H9 (cell line): ENCODE measurements around the gene ZMAT2. TPM values are rescaled to one million over a fixed set of nuclear protein-coding genes. Genes with fewer than 3 reads are reported as not detected.

ENCODE experiments used
- DNase-seq: peaks from one replicate; pipeline ENCODE4 v3.0.0-alpha.2; 2017
- H2AFZ ChIP-seq: one replicate; pipeline ENCODE4 v1.6.1; 2013; ENCODE audit warnings: mild to moderate bottlenecking, low read length, control low read depth, moderate library complexity
- H2AK5ac ChIP-seq: 2 replicates; pipeline ENCODE4 v1.6.1; 2013; ENCODE audit warnings: low read length, control low read depth, mixed read lengths; ENCODE audit not compliant: insufficient read length
- H2BK120ac ChIP-seq: one replicate; pipeline ENCODE4 v1.6.1; 2013; ENCODE audit warnings: low read depth, mild to moderate bottlenecking, low read length, control low read depth, inconsistent platforms; ENCODE audit not compliant: poor library complexity, severe bottlenecking
- H2BK12ac ChIP-seq: 2 replicates; pipeline ENCODE4 v1.6.1; 2013; ENCODE audit warnings: low read length, control low read depth, mixed read lengths, low read depth; ENCODE audit not compliant: insufficient read length
- H2BK15ac ChIP-seq: 2 replicates; pipeline ENCODE4 v1.6.1; 2013; ENCODE audit warnings: low read depth, low read length, control low read depth
- H2BK20ac ChIP-seq: one replicate; pipeline ENCODE4 v1.6.1; 2013; ENCODE audit warnings: low read depth, mild to moderate bottlenecking, low read length, control low read depth, inconsistent platforms; ENCODE audit not compliant: poor library complexity, severe bottlenecking
- H2BK5ac ChIP-seq: 2 replicates; pipeline ENCODE4 v1.6.1; 2013; ENCODE audit warnings: low read length, control low read depth, mixed read lengths; ENCODE audit not compliant: insufficient read length
- H3K14ac ChIP-seq: 2 replicates; pipeline ENCODE4 v1.6.1; 2013; ENCODE audit warnings: low read length, control low read depth; ENCODE audit not compliant: insufficient read depth
- H3K18ac ChIP-seq: 2 replicates; pipeline ENCODE4 v1.6.1; 2013; ENCODE audit warnings: low read depth, mild to moderate bottlenecking, mixed read lengths, low read length, control low read depth; ENCODE audit not compliant: insufficient read length
- H3K23ac ChIP-seq: 2 replicates; pipeline ENCODE4 v1.6.1; 2013; ENCODE audit warnings: low read length, control low read depth, mixed read lengths, low read depth; ENCODE audit not compliant: insufficient read length
- H3K23me2 ChIP-seq: 2 replicates; pipeline ENCODE4 v1.6.1; 2013; ENCODE audit warnings: low read depth, mild to moderate bottlenecking, mixed read lengths, low read length, control low read depth; ENCODE audit not compliant: insufficient read length, poor library complexity, severe bottlenecking
- H3K27ac ChIP-seq: 2 replicates; pipeline ENCODE4 v1.5.1; 2013; ENCODE audit warnings: low read length, control low read depth, mixed read lengths, low read depth; ENCODE audit not compliant: insufficient read length
- H3K27me3 ChIP-seq: 2 replicates; pipeline ENCODE4 v1.6.1; 2013; ENCODE audit warnings: low read length, control low read depth, inconsistent platforms; ENCODE audit not compliant: insufficient read depth
- H3K4ac ChIP-seq: 2 replicates; pipeline ENCODE4 v1.6.1; 2013; ENCODE audit warnings: low read depth, mild to moderate bottlenecking, control low read depth, inconsistent platforms, low read length, moderate library complexity
- H3K4me1 ChIP-seq: 2 replicates; pipeline ENCODE4 v1.6.1; 2013; ENCODE audit warnings: low read length, control low read depth, inconsistent platforms; ENCODE audit not compliant: insufficient read depth
- H3K4me2 ChIP-seq: 2 replicates; pipeline ENCODE4 v1.6.1; 2013; ENCODE audit warnings: low read length, control low read depth, mixed read lengths; ENCODE audit not compliant: insufficient read length, insufficient read depth
- H3K56ac ChIP-seq: 2 replicates; pipeline ENCODE4 v1.6.1; 2013; ENCODE audit warnings: low read depth, mild to moderate bottlenecking, mixed read lengths, low read length, control low read depth; ENCODE audit not compliant: insufficient read length
- H3K79me1 ChIP-seq: 2 replicates; pipeline ENCODE4 v1.6.1; 2013; ENCODE audit warnings: low read depth, mild to moderate bottlenecking, moderate library complexity, low read length, control low read depth, inconsistent platforms; ENCODE audit not compliant: insufficient read depth, poor library complexity, severe bottlenecking
- H3K79me2 ChIP-seq: 2 replicates; pipeline ENCODE4 v1.6.1; 2013; ENCODE audit warnings: low read length, control low read depth, inconsistent platforms; ENCODE audit not compliant: insufficient read depth
- H3K9ac ChIP-seq: 2 replicates; pipeline ENCODE4 v1.6.1; 2013; ENCODE audit warnings: low read length, control low read depth, mixed read lengths; ENCODE audit not compliant: insufficient read length; ENCODE audit errors: extremely low read depth
- H3K9me3 ChIP-seq: one replicate; pipeline ENCODE4 v1.6.1; 2013; ENCODE audit warnings: low read depth, low read length, inconsistent platforms; ENCODE audit not compliant: control insufficient read depth
- H3T11ph ChIP-seq: one replicate; pipeline ENCODE4 v1.6.1; 2013; ENCODE audit warnings: mild to moderate bottlenecking, low read length, control low read depth, inconsistent platforms
- H4K20me1 ChIP-seq: one replicate; pipeline ENCODE4 v1.6.1; 2013; ENCODE audit not compliant: control insufficient read depth, insufficient read length, insufficient read depth
- H4K5ac ChIP-seq: 2 replicates; pipeline ENCODE4 v1.6.1; 2013; ENCODE audit warnings: low read depth, mild to moderate bottlenecking, mixed read lengths, low read length, control low read depth; ENCODE audit not compliant: insufficient read length
- H4K8ac ChIP-seq: replicated peaks from 2 replicates; pipeline ENCODE4 v1.6.1; 2013; ENCODE audit warnings: low read length, control low read depth, mixed read lengths, low read depth; ENCODE audit not compliant: insufficient read length
- H4K91ac ChIP-seq: 2 replicates; pipeline ENCODE4 v1.6.1; 2013; ENCODE audit warnings: low read depth, mild to moderate bottlenecking, moderate library complexity, mixed read lengths, low read length, control low read depth; ENCODE audit not compliant: insufficient read length
- H3K27ac Mint-ChIP-seq, 3 experiments: 2 replicates in 2 of 3; 3 replicates in 1 of 3; pipeline ENCODE4 v1.8.0; 2020 to 2021; ENCODE audit warnings: mixed read lengths in 3 of 3, mild to moderate bottlenecking in 1 of 3, moderate library complexity in 1 of 3
- H3K27me3 Mint-ChIP-seq: 2 replicates; pipeline ENCODE4 v1.8.0; 2021; ENCODE audit warnings: low read depth, mild to moderate bottlenecking, moderate library complexity, mixed read lengths
- H3K36me3 Mint-ChIP-seq, 3 experiments: 2 replicates in 2 of 3; 3 replicates in 1 of 3; pipeline ENCODE4 v1.8.0; 2020 to 2021; ENCODE audit warnings: low read depth in 3 of 3, mixed read lengths in 3 of 3; ENCODE audit not compliant: insufficient read depth in 1 of 3
- H3K4me1 Mint-ChIP-seq, 2 experiments: 2 replicates each; pipeline ENCODE4 v1.8.0; 2020; ENCODE audit warnings: mixed read lengths in 2 of 2
- H3K4me3 Mint-ChIP-seq, 2 experiments: 2 replicates in 1 of 2; 3 replicates in 1 of 2; pipeline ENCODE4 v1.8.0; 2020 to 2021; ENCODE audit warnings: mild to moderate bottlenecking in 2 of 2, mixed read lengths in 2 of 2, moderate library complexity in 1 of 2
- H3K9me3 Mint-ChIP-seq, 2 experiments: 2 replicates in 1 of 2; 3 replicates in 1 of 2; pipeline ENCODE4 v1.8.0; 2020; ENCODE audit warnings: mild to moderate bottlenecking in 2 of 2, mixed read lengths in 2 of 2, moderate library complexity in 1 of 2
- CTCF ChIP-seq: fragments of 200-600 bp; sonication (generic); conservative IDR thresholded peaks from 3 replicates; pipeline ENCODE4 v1.8.0; 2021; ENCODE audit warnings: antibody characterized with exemption, mild to moderate bottlenecking
- WGBS: extraction: QIAGEN DNeasy Blood & Tissue Kit; methylation state at CpG from one replicate; pipeline ENCODE4 v1.1.7; 2013; ENCODE audit warnings: missing lambda C conversion rate, low lambda C conversion rate, mixed read lengths; ENCODE audit not compliant: insufficient read length; ENCODE audit errors: extremely low coverage; 5-methylcytosine and 5-hydroxymethylcytosine counted together
- total RNA-seq: library from RNA; stranded (reverse); gene quantifications from 2 replicates; pipeline ENCODE4 v1.2.1, GENCODE V29; 2021

Gene ZMAT2
- total RNA-seq, 1 experiment from 2014 or later: 61.8 TPM

DNA sequence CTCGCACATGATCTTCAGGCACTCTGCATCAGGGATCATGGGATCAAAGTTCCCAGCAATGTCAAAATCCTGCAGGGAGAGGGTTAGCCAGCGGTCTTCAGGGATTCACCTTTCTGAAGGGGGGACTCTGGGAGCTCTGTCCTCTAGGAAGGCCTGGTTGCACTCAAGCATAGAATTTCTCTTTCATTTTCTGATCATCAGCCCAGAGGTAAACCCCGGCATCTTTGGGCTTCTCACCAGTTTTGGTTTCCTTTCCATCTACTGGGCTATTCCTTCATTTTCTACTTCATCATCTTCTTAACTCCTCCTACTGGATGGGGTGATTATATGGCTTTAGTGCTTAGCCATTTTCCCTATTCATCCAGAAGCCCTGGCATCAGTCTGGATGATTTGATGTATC lies 22.3 kb upstream of the ZMAT2 start:
- Histone ChIP-seq H3K4ac (no peak overlapping the region), H3K23ac (no peak overlapping the region), H2BK20ac (no peak overlapping the region), H2AK5ac (no peak overlapping the region), H3K79me2 (no peaks in the 10 kb centered on the region), H2BK12ac (no peak overlapping the region), H3K4me1 (no peaks in the 10 kb centered on the region), H2BK15ac (no peak overlapping the region), H3K27me3 (no peaks in the 10 kb centered on the region), H3K14ac (no peak overlapping the region), H4K91ac (no peak overlapping the region), H3K9ac (no peak overlapping the region), H3K23me2 (no peaks in the 10 kb centered on the region), H4K5ac (no peak overlapping the region), H3T11ph (no peak overlapping the region), H3K9me3 (no peaks in the 10 kb centered on the region), H4K20me1 (no peaks in the 10 kb centered on the region), H2AFZ (no peak overlapping the region), H3K79me1 (no peaks in the 10 kb centered on the region), H4K8ac (no peak overlapping the region), H2BK5ac (no peak overlapping the region), H3K56ac (no peak overlapping the region), H3K27ac (no peak overlapping the region), H2BK120ac (no peak overlapping the region), H3K4me2 (no peak overlapping the region), H3K18ac (no peak overlapping the region)
- peaks cover 10 to 86% (median 37%) of the 10 kb centered on the region in 3 experiments for H3K36me3 Mint-ChIP-seq
- H3K27ac Mint-ChIP-seq: no peak overlapping the region
- no peak for TF ChIP-seq CTCF
- WGBS: no CpG with 5 or more reads among the region's 3 CpGs
- no peak overlapping the region for H3K4me3 Mint-ChIP-seq
- no peaks in the 10 kb centered on the region for H3K4me1 Mint-ChIP-seq
- H3K9me3 Mint-ChIP-seq: no peaks in the 10 kb centered on the region
- DNase-seq: no peak
- H3K27me3 Mint-ChIP-seq: no peaks in the 10 kb centered on the region
